NCI-H1694 (cell line): Measurements from ENCODE around the gene CASK.
"Not testable (repeated sequence)": the region's sequence is repeated elsewhere in the genome, so short reads cannot be mapped to it uniquely, and the experiment has no call there.

Experiments
- DNase-seq: peaks from one replicate; lab custom pipeline; 2025; lab: John Stamatoyannopoulos, UW

Gene CASK

DNA sequence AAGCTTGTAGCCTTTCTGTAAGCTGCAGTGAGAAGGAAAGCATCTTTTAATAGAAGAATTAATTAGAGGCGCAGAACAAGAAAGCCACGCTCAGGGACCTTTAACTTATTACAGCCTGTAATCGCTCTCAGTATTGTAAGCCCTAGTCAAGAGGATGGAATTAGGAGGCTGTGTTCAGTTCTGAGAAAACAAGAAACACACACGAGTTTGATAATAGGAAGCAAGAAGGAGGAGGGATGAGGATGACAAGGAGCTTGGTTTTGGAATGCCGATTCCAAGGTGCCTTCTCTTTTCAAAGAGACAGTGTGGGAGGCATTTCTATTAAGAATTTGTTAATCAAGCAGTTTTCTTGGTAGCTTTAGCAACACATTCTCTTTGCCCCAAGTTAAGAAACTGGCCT, 406.9 kb downstream of the CASK start:
- DNase-seq, result no peak

DNA sequence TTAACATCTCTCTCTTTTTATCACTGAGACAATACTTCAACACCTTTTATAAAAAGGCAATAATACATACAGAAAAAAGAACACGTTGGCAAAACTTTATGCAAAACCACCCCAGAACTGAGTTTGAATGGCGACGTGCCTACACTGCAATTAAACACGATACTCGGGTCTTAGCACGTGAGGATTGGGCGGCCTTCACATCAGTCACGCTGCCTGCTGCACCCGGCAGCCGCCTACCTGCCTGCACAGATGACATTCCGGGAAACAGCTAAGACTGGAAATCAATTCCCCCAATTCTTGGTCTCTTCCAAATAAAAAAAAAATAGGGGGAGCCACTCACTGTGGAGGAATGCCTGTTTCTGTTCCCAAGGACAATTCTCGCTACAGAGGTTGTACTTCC, 408.0 kb downstream of the CASK start:
- no peak for DNase-seq

DNA sequence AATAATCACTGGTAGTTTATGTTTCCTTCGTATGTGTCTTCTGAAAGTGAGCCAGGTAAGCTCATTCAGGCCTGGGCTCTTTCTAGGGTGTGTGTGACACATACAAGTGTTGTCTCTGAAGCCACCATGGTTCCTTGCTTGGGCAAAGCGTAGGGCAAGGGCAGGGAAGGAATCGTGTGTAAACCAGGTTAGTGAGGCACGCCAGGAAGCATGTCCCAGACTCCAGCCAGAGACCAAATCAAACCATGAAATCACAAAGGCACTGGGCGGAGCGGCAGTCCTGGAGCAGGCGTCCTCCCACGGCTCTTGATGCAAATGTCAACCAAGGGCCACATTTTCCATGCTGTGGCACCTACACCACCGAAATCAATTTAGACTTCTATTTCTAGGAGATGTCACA, 409.2 kb downstream of the CASK start:
- DNase-seq, result no peak

DNA sequence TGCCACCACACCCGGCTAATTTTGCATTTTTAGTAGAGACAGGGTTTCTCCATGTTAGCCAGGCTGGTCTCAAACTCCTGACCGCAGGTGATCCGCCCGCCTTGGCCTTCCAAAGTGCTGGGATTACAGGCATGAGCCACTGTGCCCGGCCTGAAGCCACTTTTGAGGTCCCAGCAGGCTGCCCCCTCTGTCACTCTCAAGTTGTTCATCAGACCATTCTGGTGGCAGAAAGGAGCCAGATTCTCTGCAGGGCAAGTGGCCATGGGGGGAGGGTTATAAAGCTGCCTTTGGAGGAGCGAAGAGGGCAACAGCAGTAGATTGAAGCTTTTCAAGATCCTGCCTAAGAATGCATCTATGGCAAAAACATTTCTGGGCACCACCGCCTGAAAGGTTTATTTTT, 410.5 kb downstream of the CASK start:
- DNase-seq, result not testable (repeated sequence)

DNA sequence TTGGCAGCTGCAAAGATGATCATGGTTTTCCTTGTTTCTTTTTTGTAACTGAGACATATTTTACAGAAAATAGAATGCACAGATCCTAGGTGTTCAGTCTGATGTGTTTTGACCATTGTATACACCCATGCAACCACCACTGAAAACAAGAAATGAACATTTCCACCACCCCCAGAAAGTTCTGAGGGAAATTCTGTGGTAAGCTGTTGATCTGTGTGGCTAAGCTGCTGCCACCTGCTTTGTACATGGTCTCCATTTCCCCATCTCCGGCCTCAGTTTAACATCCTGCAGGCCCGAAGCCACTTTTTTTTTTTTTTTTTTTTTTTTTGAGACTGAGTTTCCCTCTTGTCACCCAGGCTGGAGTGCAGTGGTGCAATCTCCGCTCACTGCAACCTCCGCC, 411.0 kb downstream of the CASK start:
- no peak for DNase-seq

DNA sequence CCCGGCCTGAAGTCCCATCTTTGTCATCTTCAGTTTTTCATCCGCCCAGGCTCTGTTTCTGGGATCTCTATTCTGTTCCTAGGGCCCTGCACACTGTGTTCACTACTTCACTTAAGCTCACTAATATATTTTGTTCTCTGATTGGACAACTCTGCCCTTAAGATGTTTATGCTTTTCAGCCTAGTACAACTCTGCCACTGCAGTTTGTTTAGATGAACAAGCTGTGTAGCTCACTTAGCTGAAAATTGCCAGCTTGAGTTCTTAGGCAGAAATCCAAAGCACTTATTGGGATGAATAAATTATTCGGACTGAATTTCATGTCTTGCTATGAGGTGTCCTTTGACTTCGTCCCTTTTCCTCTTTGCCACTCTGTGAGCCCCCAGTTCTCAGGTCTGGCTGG, 415.4 kb downstream of the CASK start:
- no peak for DNase-seq

DNA sequence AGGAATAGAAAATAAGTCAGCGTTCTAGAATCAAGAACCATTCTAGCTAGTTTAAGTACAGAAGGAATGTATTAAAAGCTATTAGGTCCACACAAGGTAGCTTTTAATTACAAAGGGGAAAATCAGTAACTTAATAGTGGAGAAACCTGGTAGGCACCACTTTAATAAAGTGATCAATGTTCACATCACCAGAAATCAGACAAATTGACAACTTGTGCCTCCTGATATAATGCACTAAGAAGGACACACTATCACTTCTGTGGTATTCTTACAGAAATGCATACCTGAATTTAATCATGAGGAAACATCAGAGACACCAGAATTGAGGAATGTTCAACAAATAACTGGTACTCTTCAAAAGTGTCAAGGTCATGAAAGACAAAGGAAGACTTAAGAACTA, 421.4 kb downstream of the CASK start:
- DNase-seq, result no peak

DNA sequence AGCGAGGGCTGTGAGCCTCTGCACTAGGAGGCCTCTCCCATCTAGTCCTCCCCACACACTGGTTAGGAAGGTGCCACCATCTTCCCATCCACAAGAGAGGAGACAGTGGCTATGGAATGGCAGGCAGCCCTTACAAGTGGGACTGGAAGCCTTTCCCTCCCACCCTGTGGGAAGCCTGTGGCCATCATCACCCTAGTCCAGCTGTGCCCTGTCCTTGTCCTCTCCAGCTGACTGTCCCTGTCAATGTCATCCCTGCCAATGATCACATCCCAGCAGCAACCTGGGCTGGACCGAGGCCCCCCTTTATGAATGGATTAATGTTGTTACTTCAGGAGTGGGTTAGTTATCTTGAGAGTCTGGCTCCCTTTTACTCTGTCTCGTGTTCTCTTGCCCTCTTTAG, 423.4 kb downstream of the CASK start:
- DNase-seq, result no peak

DNA sequence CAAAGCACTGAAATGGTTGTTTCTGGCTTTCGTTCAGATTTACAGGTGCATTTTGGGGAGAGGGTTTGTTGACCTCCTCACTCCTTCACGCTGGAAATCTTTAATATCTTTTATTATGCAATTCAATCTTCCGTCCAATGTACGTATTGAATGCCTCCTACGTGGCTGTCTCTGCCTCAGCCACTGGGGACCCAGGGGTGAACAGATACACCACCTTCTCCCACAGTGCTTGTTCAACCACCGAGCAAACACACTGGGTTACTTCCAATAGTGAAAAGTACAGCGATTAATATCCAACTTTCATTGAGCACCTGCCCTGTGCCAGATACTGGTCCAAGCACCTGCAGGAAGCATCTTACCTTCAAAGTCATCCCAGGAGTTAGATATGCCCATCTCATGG, 424.2 kb downstream of the CASK start:
- no peak for DNase-seq

DNA sequence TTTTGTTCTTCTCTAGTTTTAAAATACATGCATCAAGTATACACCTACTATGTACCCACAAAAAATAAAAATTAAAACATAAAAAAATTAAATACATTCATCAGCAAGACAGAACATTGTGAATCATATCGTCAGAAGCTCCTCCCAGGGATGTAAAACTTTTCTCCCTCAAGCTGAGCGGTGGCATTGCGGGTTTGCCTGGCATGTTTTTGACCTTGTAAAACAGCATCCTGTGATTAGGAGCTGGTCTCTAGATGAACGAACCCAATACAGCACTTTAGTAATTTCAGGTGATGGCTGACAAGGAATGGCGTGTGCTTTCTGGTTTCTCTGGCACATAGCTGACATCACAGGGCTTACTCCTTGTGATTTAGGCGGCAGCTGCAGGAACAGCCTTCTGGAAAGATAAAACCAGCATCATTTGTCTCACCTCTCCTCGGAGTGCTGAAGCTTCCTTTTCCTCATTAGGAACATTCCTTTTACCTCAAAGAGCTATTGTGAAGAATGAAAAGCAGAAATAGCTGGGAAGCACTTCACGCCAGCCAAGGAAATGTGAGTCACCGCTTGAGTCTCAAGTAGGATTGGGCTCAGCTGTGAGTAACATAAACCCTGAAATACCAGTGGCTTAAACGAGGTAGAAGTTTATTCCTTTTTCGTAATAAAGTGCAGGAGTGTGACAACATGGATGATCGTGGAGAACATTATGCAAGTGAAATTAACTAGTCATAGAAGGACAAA, 431.9 kb downstream of the CASK start:
- no peak for DNase-seq

DNA sequence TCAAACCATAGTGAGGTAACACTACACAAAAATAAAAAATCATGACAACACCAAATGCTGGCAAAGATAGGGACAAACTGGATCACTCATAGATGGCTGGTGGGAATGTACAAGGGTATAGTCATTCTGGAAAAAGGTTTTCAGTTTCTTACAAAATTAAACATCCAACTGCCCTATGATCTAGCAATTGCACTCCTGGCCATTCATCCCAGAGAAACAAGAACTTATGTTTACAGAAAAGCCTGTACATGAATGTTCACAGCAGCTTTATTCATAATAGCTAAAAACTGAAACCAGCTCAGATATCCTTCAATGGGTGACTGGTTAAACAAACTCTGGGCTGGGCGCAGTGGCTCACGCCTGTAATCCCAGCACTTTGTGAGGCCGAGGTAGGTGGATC, 432.9 kb downstream of the CASK start:
- DNase-seq, result no peak

DNA sequence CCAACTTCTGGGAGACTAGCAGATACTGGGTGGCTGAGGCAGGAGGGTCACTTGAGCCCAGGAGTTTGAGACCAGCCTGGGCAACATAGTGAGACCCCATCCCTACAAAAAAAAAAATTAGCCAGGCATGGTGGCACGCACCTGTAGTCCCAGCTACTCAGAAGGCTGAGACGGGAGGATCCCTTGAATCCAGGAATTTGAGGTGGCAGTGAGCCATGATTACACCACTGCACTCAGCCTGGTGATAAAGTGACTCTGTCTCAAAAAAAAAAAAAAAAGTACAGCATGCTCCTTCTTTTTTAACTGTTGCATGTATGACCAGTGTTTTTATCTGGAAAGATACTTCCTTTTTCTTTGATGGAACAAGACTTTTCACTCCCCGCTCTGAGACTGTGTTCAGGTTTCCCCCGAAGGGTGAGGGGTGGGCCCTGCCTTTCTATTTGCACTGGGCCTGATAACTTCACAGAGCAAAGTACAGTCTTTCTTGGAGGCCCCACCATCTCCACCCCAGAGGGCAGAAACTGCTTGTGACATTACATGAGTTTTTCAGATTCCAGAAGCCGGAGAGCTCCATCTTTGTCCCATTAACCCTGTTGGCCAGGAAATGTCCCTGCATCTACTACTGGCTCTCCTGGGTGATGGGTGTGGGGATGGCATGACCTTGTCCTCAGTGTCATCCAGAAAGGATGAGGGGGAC, 441.1 kb downstream of the CASK start:
- DNase-seq, result no peak

DNA sequence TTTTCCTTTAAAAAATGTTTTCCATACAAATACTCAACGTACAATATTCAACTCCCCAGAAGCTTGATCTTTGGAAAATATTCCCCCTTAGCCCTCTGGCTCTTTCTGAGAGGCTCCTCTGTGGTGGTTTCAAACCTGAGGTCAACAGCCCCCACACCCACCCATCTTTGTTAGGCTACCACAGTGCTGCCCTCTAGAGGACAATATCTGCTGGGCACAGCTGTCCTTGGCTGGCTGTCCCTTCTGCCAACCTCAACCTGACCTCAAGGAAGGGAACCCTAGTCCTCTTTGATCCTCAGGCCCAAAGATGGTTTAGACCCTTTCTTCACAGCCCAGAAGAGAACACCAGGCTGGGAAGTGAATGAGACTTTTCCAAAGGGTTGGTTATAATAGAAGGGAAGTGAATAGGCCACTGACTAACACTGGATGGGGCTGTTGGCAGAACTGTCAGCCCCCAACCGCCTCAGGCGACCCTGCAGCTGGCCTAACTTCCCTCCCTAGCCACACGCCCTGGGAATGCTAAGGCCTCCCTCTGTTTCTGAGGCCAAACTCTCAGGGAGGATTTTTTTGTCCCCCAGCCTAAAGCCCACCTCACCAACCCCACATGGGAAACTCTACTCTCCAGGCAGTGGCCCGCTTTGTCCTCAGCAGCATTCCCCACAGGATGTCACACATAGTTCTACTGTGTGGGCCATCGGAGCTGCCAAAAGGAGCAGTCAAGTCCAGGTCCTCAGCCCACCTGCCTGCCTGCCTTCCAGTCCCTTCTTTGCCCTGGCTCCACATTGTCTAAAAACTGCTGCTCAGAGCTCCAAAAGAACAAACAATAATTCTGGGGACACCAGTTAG, 441.9 kb downstream of the CASK start:
- no peak for DNase-seq

DNA sequence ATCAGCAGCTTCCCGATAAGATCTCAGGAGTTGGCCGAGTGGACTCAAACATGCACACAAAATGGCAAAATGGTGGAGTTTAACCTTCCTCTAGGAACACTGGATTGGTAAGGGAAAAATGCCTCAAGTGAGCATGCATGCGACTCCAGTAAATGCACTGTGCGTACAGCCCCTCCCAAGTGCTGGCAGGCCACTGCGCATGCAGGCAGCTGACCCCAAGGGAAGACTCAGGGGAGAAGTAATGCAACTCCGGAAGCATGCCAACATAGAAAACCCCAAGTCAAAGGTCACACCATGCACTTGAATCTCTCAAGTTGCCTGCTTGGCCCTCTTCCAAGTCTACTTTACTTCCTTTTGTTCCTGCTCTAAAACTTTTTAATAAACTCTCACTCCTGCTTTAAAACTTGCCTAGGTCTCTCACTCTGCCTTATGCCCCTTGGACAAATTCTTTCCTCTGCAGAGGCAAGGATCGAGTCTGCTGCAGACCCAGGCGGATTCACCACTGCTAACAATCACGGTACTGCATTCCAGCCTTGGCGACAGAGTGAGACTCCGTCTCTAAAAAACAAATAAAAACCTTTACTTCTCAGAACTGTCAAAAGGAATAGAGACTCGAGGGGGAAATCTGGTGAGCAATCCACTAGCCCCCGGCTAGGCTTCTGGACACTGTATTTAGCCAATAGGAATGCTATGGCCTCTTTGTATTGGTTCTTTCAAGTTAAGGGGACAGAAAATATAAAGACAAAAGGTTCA, 442.7 kb downstream of the CASK start:
- no peak for DNase-seq

DNA sequence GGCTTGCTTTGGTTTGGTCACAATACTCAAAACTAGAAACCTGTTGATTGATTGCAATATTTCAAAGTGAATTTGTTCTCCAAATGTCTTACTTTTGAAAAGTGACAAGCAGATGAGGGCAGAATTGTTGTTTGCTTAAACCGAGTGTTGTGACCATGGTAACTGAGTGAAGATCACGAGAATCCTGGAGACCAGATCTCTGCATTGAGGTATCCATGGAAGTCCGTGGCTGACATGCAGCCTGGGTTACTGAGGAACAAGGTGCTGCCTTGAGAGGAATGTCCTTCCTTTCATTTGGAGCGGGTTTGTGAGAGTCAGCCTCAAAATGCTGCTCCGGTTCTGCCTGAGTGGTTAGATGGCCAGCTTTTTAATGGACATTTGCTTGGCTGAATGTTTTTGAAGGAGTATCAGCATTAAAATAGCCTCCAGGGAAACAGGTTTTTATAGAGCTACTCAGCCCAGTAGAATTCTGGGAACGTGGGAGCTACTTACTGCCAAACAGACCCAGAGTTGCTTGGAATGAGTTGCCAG, 444.9 kb downstream of the CASK start:
- no peak for DNase-seq

DNA sequence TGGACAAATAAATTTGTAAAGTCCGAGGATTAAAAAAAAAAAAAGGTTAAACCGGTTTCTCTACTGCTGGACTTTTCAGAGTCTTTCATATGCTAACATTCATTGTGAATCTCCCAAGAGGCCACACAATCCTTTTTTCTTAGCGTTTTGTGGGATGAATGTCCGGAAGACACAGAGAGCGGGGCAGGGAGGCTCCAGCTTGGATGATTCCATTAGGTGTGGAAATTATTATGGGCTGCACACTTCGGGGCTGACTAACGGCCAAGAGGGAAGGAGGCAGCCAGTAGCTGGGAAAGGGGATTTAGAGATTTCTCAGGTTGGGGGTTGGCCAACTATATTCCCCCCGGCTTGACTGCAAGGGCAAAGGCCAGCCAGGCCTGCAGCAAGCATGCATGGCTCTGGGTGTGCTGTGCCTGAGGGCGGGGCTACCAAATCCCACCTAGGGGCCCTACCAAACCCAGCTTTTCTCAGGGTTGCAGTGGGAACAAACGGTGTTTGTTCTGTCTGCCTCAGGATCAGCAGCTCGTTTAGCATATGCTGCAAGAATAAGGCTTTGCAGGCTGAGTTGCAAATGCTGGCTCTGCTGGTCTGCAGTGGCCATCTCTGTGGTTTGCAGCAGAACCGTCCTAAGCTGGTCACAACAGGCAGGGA, 447.6 kb downstream of the CASK start:
- DNase-seq, result no peak

DNA sequence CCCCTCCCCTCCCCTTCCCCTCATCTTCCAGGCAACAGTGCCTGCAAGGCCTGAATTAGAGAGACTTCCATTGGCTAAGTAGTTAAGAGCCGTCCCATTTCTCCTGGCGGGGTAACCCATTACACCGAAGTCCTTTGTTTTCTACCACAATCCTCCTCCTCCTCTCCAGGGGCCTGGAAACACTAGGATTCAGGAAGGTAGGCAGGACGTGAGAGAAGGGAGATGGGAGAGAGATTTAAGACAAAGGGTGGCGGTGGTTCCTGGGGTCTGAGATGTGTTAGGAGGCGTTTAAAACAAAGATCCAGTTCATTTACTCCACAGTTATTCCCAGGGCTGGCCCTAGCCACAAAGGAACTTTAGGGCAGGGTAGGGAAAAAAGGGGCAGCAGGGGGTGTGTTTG, 448.2 kb downstream of the CASK start:
- no peak for DNase-seq

DNA sequence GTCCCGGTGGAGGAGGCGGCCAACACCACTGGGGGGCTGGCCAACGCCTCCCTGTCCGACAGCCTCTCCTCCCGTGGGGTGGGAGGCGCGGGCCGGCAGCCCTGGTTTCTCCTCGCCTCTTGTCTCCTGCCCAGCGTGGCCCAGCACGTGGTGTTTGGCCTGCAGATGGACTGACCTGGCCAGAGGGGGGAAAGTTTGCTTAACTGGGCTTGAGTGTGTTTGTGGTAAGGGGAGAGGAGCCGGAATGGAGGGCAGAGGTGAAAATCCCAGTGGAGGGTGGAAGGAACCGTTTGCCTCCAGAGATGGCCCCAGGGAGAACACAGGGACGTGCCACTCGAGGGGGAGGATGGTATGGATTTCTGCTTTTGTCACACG, 448.6 kb downstream of the CASK start:
- no peak for DNase-seq

DNA sequence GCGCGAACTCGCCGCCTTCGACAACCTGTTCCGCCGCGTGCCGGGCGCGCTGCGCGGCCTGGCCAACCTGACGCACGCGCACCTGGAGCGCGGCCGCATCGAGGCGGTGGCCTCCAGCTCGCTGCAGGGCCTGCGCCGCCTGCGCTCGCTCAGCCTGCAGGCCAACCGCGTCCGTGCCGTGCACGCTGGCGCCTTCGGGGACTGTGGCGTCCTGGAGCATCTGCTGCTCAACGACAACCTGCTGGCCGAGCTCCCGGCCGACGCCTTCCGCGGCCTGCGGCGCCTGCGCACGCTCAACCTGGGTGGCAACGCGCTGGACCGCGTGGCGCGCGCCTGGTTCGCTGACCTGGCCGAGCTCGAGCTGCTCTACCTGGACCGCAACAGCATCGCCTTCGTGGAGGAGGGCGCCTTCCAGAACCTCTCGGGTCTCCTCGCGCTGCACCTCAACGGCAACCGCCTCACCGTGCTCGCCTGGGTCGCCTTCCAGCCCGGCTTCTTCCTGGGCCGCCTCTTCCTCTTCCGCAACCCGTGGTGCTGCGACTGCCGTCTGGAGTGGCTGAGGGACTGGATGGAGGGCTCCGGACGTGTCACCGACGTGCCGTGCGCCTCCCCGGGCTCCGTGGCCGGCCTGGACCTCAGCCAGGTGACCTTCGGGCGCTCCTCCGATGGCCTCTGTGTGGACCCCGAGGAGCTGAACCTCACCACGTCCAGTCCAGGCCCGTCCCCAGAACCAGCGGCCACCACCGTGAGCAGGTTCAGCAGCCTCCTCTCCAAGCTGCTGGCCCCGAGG, 449.2 kb downstream of the CASK start:
- no peak for DNase-seq

DNA sequence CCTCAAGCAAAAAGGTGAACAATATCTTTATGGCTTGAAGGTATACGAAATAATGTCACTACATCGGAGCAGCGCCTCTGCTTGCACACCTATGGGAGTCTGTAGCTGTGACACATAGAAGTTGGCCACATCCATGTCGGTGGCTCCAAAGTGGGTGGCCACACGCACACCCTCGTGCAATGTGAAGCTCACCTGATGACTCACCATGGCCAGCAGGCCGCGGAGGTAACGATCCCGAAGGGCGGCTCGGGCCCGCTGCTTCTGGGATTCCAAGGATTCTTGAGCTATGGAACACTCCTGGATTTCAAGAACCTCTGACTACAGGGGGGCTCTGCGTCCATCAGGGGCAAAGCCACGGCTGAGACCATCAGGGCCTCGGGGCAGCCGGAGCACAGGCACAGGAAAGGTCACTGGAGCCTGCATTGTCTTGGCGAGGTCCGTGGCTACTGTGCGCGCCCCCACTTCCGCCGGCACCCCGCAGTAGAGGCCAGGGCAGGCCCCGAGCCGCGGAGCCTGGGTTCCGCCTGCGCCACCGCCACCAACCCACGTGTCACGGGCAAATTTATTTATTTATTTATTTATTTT, 451.0 kb downstream of the CASK start:
- no peak for DNase-seq
